HG03064 (cell line): ENCODE data around the gene C2CD2.

Experiments used
- ATAC-seq: cut with Tn5 transposase; IDR thresholded peaks from one replicate; pipeline ENCODE4 v1.9.1; 2021; ENCODE audit warnings: low read depth; ENCODE audit not compliant: unreplicated experiment

The C2CD2 gene

DNA sequence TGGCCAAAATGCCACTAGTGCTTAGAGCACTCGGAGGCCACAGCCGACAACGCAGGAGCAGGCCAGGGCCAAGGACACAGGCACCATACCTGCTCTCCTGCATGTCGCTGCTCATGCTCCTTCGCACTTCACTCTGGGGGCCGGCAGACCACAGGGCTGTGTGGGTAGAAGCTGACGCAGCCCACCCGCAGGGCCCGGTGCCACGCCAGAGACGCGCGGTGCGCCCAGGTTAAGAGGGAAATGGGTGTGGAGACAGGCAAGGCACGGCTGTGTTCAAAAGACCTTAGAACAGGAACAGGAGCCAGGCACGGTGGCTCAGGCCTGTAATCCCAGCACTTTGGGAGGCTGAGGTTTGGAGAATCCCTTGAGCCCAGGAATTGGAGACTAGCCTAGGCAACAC, 61.1 kb downstream of the C2CD2 start:
- ATAC-seq, result no peak

DNA sequence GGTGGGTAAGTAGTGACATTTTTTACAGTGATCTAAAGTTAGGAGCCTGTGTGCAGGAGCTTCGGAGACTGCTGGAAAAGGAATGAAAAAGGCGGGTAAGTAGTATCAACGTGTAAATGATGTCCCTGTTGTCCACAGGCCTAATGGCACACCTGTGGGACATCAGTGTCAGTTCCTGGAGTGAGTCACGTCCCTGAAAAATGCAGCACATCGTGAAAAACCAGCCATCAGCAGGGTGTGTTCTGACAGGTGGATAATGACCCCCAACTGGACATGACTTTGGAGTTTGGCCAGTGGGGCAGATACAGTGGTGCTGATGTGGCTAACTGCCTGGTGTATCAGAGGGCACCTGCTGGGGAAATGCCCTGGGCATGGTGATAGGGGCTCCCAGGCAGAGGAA, 62.7 kb downstream of the C2CD2 start:
- ATAC-seq, result no peak

DNA sequence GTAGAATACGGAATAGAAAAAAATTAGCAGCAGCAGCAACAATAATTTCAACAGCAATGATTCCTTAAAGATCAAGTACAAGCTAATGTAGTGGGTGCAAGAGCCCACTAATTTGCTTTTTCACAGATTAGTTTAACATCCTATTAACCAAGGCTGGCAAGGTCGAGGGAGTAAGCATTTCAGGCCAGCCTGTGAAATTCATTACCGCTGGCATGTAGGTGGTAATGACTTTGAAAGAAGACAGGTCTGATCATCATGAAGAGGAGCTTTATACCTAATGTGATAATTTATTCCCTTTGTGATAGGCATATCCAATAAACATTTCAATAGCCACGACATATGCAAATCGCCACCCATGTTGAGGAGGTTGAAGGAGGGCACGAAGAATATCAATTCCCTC, 63.5 kb downstream of the C2CD2 start:
- no peak for ATAC-seq

DNA sequence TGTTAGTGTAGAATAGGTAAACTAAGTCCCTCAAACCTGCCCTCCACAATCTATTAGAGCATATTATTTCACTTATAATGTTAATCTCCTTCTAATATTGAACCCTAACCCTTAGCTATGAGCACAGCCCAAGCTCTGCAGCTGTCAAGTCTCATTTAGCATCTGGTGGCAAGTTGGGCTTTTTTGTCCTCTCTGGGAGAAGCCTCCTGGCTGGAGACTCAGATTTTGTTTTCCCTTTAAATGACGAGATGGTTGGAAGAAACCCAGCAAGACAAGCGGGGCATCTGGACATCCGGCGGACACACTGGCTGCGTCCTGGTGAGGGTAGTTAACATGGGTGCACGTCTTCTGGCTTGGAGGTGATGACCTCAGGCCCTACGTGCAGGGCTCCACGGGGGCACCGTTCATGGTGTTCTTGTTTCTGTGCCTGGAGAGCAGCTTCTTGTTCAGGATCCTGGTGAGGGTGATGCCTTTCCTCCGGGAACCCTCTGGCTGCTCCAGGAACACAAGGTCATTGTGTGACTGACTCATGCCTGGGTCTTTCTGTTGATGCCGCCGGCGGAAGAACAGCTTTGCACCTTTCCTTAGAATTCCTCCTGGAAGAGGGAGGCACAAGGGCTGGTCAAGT, 65.0 kb downstream of the C2CD2 start:
- no peak for ATAC-seq

DNA sequence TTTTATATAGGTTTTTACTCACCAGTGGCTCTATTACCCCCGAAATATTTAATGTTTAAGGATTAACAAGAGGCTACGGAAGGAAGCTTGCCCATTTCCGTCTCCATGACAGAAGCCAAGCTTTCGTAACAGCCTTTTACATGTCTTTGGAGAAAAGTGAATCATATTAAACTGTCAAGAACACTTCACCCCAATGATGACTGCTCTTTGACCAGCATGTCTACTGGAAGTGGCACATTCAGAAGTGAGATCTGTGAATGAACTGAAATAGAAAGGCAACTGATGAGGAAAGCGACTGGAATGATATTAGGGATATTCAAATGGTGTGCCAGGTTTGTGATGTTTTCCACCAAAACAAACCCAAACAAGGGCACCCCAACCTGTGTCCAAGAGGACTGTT, 66.2 kb downstream of the C2CD2 start:
- no peak for ATAC-seq

DNA sequence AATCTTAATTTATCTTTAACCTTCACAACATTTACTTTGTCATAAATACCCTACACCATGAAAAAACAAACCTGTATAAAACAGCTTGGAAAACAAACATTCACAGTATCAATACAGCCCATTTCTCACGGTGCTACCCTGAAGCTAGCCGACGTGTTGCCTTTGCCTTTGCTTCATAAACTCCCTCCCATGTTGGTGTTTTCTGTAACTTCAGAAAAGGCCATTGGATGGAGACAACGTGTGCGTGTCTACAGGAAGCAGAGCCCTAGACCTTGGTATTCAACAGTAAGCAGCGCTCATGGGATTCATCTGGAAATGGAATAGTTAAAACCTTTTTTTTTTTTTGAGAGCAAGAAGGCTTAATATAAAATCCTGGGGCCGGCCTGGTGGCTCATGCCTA, 67.5 kb downstream of the C2CD2 start:
- no peak for ATAC-seq

DNA sequence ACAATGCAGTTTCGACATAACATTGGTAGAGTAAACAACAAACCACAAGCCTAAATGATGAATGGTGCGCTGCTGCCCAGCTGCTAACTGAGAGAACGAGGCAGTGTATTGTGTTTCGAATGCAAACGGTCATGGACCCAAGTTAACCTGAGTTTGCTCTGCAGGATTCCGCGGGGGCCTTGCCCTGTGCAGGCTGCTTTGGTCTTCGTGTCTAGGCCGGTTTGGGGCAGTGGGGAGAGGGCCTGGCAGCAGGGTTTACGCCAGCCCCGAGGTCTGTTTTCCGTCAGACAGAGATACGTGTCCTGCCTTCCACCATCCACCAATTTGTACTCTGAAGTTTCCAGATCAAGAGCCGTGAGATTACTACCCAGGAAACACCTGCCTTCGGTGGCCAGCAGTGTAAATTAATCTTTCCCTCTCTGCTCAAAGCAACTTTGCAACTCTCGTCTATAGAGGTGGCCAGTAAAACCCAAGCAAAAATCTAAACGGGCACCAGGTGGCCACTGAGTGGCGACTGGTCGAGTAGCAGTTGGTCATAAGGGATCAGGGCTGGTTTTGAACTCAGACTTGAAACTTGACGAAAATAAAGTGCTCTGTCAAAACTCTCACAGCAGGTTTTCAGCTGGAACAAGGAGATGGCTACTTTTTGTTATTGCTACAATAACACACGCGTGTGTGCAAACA, 68.3 kb downstream of the C2CD2 start:
- no peak for ATAC-seq

DNA sequence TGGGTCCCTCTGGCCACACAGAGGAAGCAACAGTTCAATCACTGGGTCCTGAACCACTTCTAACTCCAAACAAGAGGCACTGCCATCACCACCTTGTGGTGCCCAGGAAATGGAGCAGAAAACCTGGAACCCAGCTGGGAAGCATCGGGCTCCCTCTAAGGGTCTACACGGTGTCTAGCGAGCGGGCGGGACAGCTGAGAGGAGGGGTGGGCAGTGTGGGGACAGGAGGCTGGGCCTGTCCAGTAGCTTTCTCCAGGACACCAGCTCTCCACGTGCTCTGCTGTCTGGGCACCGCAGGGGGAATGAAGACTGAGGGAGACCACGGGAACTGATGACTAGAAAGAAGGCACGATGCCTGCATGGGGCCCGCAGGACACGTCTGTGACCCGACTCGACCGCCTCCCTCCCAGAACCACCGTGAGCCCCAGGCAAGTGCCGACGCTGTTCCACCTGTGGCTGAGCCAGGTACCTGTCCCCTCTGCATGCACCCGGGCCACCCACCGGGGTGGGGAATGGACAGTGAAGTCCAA, 69.3 kb downstream of the C2CD2 start:
- ATAC-seq, result no peak

DNA sequence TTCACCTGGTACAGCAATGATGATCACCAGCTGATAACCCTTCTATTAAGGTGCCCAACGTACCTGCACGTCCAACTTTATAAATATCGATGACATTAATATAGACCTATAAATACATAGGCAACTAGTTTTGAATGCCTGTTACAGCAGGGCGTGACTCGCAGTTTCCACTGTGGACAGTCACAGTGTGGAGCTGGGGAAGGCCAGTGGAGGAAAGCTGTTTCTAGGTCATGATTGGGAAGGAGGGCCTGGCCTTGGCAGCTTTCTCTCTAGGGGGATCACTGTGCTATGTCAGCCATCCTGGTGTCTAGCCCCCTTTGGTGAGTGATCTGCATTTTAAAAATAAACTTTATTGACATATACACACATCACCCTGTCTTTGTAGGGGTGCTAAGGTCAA, 70.2 kb downstream of the C2CD2 start:
- no peak for ATAC-seq

DNA sequence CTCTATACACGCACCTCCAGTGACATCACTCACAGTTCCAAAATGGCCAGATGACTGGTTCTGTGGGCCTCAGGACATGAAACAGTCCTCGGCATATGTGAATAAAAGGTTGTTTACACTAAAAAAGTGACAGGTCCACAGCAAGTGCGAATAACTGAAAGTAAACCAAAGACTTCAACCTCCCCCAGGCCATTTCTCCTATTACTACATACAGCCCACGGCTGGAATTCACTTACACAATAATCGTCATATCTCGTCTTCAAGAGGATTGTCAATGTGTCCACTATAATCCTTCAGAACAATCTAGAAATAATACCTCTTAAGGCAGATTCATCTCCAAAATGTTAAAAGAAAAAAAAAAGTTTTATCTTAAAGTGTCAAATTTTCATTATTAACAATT, 72.8 kb downstream of the C2CD2 start:
- no peak for ATAC-seq

DNA sequence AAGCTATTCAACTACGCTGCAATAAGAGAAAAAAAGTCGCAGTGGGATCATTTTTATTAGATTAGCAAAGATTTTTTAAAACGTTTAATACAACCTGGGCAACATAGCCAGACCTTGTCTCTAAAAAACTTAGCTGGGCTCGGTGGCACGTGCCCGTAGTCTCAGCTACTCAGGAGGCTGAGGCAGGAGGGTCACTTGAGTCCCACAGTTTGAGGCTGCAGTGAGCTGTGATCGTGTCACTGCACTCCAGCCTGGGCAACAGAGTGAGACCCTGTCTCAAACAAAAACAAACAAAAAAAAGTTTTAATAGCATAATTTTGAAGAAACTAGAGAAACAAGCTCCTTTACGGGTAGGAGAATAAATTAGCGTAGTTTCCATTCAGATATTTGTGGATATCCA, 73.7 kb downstream of the C2CD2 start:
- no peak for ATAC-seq

DNA sequence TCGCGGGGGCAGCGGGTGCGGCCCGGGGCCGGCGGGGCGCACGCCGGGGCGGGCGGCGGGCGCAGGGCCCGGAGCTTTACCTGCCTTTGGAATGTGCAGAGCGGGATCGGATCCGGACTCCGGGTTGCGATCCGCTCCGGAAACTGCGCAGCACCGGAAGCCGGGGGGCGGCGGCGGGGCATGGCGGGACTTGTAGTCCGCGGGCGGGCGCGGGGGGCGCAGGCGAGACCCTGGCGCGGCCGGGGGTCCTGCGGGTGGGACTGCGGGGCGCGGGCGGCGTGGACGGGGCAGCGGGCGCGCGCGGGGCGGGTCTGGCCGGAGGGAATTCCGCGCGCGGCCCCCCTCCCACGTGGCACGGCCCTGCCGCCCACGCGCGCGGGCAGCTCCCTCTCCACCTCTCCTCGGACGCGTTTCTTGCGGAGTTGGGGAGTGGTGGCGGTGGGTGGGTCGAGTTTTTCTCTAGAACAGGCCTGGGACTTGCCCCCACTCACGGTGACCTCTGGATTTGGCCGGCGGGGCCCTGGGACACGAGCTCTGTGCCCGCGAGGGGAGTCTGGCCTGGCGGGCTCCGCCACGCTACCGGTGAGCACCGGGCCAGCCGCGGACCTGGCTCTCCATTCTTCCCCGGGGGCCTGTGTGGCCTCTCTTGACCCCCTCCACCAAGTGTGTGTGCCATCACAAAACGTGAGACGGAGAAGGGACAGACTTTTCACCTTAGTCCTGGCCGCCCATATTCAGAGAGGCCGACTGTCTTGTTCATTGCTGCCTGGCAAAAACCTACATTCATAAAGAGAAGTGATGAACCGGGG, 74.4 kb downstream of the C2CD2 start, which contains the start of gene PRDM15:
TSS of gene PRDM15 (minus strand) at position 155 of the 809 bp plus-strand sequence. CDS start 18,981 bp downstream, outside the sequence.
- peak; percentile 41 for ATAC-seq

DNA sequence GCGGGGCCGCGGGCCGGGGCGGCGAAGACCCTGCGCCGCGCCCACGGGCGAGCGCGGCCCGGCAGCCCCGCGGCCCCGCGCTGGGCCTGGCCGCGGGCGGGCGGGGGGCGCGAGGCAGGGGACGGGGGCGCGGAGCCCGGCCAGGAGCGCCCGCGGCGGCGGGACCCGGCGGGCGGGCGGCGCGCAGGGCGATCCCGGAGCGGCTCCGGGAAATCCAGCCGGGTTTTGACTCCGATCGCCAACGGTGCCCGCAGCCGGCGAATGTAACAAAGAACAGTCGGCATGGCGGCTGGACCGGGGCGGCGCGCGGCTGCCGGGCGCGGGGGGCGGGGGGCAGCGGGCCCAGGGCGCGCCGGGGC, 75.0 kb downstream of the C2CD2 start:
- peak; percentile 44 for ATAC-seq

DNA sequence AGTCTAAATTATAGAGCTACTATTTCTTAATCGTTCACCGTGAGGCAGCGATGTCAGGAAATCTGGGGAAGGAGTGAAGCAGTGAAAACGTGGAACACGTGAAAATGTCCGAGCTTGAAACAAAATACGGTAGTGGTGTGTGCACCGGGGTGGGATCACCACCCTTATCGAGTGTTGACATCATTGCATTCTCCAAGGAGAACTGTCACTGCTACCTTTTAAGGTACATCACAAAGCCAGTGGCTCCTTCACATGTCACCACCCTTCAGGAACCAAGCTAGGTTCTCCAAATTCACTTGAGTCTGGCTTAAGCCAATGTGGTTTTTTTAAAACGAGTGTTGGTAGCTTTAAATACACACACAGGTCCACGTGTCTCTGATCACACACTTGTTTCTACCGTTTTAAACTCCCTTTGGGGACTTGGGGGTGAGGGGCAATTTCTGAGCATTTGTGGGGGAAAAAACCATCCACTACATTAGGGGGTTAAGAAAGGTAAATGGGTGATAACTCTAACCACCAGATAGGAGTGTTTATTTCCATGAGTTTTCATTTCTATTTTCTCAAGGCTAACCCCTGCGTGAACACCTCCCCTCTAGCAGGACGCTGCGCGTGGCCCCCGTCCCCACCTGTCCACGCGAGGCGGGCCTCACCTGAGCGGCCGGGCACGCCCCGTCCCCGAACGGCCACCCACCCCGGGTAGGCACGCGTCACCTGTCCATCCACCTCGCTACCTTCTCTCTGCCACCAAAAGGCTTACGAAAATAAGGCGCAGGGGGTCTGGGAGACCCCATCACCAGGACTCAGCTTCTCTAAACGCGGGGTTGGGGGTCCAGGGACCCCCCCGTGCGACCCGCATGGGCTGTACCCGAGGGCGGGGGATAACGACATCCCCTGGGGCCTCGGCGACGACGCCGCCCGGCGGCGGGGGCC, 75.7 kb downstream of the C2CD2 start:
- peak; percentile 16 for ATAC-seq

DNA sequence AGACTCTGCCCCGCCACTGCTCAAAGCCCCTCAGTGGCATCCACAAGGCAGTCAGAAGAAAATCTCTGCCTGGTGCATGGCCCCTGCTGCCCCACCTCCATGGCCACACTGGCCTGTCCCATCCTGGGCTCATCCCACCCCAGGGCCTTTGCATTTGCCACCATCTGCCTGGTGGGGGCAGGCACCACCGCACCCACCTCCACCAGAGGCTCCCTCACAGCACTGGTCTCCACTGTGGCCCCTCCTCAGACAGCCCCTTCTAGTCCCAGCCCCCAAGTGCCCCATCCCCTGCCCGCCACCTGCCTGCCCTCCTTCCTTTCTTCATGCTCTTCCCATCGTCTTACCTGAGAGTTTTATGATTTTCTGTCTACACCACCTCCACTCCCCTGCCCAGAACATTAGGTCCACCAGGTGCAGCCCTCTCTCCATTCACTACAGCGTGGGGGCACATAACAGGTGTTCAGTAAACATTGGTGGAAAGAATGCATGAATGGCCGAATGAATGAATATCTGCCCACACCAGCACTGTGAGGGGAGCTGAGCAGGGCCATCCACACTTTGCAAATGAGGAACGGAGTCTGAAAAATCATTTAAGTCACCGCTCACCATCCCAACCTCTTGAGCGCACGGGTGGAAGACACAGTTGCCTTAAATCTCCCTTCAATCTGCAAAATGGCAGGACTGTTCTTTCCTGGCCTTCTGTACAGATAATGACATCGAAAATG, 76.7 kb downstream of the C2CD2 start:
- no peak for ATAC-seq

DNA sequence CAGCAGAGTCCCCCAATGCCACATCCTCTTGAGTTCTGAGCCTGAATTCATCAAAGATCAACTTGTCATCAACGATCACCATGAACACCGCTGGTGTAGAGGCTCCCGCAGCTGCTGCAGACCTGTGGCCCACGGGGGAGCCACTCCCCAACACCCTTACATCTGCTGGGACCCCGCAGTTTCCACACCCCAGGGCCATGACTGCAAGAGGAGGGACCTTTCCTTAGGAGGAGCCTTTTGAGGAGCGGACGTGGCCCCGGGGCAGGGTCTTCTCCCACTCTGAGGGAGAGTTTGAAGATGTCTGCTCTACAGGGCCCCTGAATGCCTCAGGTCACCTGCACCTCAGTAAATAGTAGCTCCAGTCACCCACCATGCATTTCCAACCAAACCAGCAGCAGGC, 77.4 kb downstream of the C2CD2 start:
- ATAC-seq, result no peak

DNA sequence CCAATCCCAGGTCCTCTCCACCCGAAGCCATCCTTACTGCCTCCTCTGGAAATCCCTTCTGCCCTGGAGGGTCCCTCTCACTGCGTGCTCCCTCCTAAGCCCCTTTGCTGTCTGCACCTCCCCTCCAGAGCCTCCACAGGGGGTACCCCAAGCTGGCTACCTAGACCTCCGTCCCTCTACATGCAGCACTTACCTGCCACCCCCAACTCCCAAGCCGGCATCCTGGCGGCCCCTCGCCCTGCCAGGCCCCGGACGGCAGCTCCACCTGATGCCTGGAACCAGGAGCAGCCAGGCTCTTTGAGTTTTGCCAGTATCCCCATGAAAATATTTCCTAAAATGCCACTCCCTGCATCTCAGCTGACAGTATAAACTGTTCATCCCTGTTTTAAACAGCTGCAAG, 78.7 kb downstream of the C2CD2 start:
- no peak for ATAC-seq

DNA sequence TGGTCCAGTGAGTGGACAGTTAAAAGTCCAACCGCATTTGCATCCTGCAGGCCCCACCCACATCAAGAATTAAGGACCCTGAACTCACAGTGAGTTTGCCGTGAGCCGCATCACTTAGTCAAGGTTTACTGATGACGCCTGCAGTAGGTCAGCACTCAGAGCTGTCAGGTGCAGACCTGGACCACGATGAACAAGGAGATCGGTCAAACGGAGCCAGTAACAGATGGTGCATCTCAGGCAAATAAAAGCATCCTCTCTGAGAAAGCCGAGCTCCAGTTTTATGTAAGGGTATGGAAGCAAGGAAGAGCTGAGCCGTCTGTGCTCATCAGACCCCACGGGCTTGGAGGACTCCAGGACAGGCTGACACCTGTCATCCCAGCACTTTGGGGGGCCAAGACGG, 79.2 kb downstream of the C2CD2 start:
- ATAC-seq, result no peak

DNA sequence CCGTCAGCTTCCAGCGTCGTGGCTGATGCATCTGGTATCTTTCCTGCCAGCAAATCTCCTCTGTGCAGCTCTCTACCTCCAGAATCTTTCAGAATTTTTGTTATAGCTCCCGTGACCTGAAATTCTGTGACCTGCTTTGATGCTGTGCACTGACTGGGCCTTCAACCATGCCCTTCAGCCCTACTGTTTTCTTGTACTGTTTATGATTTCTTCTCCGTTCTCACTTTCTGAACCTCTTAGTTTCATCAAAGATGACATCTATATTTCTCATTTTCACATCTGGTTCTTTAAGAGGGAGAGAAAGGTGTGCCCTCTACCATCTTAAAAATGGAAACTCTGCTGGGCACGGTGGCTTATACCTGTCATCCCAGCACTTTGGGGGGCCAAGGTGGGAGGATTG, 80.4 kb downstream of the C2CD2 start:
- ATAC-seq, result no peak

DNA sequence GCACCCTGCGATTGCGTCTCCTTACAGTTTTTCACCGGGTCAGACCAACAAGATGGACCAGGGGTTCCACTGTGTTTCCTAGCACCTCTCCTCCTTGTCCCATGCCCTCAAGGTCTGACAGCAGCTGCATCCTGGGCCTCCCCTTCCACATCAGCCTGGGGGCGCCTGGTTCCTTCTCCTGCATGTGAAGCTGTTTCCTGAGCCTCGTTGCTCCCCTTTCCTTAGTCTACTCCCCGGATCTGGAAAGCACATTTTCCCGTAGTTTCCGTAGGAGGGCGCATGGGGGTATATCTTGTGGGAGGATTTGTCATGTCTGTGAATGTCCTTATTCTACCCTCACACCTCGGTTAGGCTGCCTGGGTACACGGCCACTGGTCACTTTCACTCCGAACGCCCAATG, 80.8 kb downstream of the C2CD2 start:
- no peak for ATAC-seq
